Right atrium auricular region (tissue), 2 donors: ENCODE results near the gene ARX. TPM values are rescaled to one million over a fixed set of nuclear protein-coding genes. Genes with fewer than 3 reads are reported as not detected.

ENCODE experiments used
- DNase-seq: peaks from one replicate; pipeline ENCODE4 v3.0.0-alpha.2; 2019; ENCODE audit warnings: low spot score
- H3K27ac ChIP-seq, 2 donors: fragments of 200-600 bp; sonication (generic); 1 replicate in 1 of 2; 2 replicates in 1 of 2; pipeline ENCODE4 v1.5.1; 2016 to 2019
- H3K27me3 ChIP-seq, 2 donors: fragments of 200-600 bp; sonication (generic); one replicate each; pipeline versions ENCODE4 v1.5.1 to v1.6.0; 2017 to 2019
- H3K36me3 ChIP-seq: fragments of 200-600 bp; sonication (generic); one replicate; pipeline ENCODE4 v1.5.1; 2016
- H3K4me1 ChIP-seq, 2 donors: fragments of 200-600 bp; sonication (generic); one replicate each; pipeline versions ENCODE4 v1.5.1 to v1.6.0; 2017 to 2019
- H3K4me3 ChIP-seq, 2 donors: fragments of 200-600 bp; sonication (generic); 1 replicate in 1 of 2; 2 replicates in 1 of 2; pipeline ENCODE4 v1.5.1; 2017 to 2019; ENCODE audit warnings: mild to moderate bottlenecking in 1 of 2, moderate library complexity in 1 of 2
- H3K9me3 ChIP-seq, 2 donors: fragments of 200-600 bp; sonication (generic); one replicate each; pipeline ENCODE4 v1.5.1; 2019
- CTCF ChIP-seq, 2 donors: fragments of 200-600 bp; sonication (generic); IDR thresholded peaks; one replicate each; pipeline ENCODE4 v1.5.1; 2019; ENCODE audit warnings: antibody characterized with exemption in 2 of 2
- total RNA-seq, 2 donors: library from RNA; depleted of rRNA; stranded (reverse); fragments of >200 nt; gene quantifications; one replicate each; pipeline ENCODE4 v1.1.0, GENCODE V29; 2016

Gene ARX
- total RNA-seq, 2 donors from 2014 or later = not detected

- Histone ChIP-seq H3K4me3 (no peak overlapping the region), H3K27ac (no peak overlapping the region), H3K36me3 (no peaks in the 10 kb centered on the region), H3K9me3 (no peaks in the 10 kb centered on the region), H3K27me3 (no peaks in the 10 kb centered on the region), H3K4me1 (no peaks in the 10 kb centered on the region)
- no peak for TF ChIP-seq CTCF (IDR thresholded peaks at IDR 0.05)
- DNase-seq = no peak
These were observed 25.2 kb downstream of the ARX start for GRCh38 chrX:24990535-24990934.

- no peak for DNase-seq
- no peak overlapping the region for H3K27ac ChIP-seq
- no peaks in the 10 kb centered on the region for H3K4me1 ChIP-seq
- H3K4me3 ChIP-seq = no peak overlapping the region
- H3K36me3 ChIP-seq = no peaks in the 10 kb centered on the region
- H3K9me3 ChIP-seq = no peaks in the 10 kb centered on the region
- no peak for TF ChIP-seq CTCF (IDR thresholded peaks at IDR 0.05)
- H3K27me3 ChIP-seq = no peaks in the 10 kb centered on the region
These were observed 27.5 kb downstream of the ARX start for GRCh38 chrX:24988314-24988713.

- Histone ChIP-seq H3K36me3 (no peaks in the 10 kb centered on the region), H3K4me1 (no peaks in the 10 kb centered on the region), H3K27me3 (no peaks in the 10 kb centered on the region), H3K4me3 (no peak overlapping the region), H3K27ac (no peak overlapping the region), H3K9me3 (no peaks in the 10 kb centered on the region)
- TF ChIP-seq CTCF (IDR thresholded peaks at IDR 0.05) = no peak
- no peak for DNase-seq
These were observed 28.0 kb downstream of the ARX start for GRCh38 chrX:24987731-24988130.

GRCh38 chrX:24985120-24985519 lies 30.6 kb downstream of the ARX start:
- no peak for DNase-seq
- Histone ChIP-seq H3K36me3 (no peaks in the 10 kb centered on the region), H3K4me3 (no peak overlapping the region), H3K4me1 (no peaks in the 10 kb centered on the region), H3K27ac (no peak overlapping the region), H3K27me3 (no peaks in the 10 kb centered on the region), H3K9me3 (no peaks in the 10 kb centered on the region)
- no peak for TF ChIP-seq CTCF (IDR thresholded peaks at IDR 0.05)

- no peaks in the 10 kb centered on the region for H3K9me3 ChIP-seq
- no peaks in the 10 kb centered on the region for H3K4me1 ChIP-seq
- no peaks in the 10 kb centered on the region for H3K36me3 ChIP-seq
- no peak overlapping the region for H3K4me3 ChIP-seq
- H3K27ac ChIP-seq = no peak overlapping the region
- DNase-seq = no peak
- TF ChIP-seq CTCF (IDR thresholded peaks at IDR 0.05) = no peak
- H3K27me3 ChIP-seq = no peaks in the 10 kb centered on the region
These were observed 31.8 kb downstream of the ARX start for GRCh38 chrX:24983931-24984330.

GRCh38 chrX:24982306-24982965 lies 33.3 kb downstream of the ARX start:
- Histone ChIP-seq H3K27me3 (no peaks in the 10 kb centered on the region), H3K9me3 (no peaks in the 10 kb centered on the region), H3K36me3 (no peaks in the 10 kb centered on the region), H3K4me3 (no peak overlapping the region), H3K27ac (no peak overlapping the region), H3K4me1 (no peaks in the 10 kb centered on the region)
- no peak for DNase-seq
- no peak for TF ChIP-seq CTCF (IDR thresholded peaks at IDR 0.05)
